ENCODE data around the gene FAM228B.

Gene FAM228B

DNA sequence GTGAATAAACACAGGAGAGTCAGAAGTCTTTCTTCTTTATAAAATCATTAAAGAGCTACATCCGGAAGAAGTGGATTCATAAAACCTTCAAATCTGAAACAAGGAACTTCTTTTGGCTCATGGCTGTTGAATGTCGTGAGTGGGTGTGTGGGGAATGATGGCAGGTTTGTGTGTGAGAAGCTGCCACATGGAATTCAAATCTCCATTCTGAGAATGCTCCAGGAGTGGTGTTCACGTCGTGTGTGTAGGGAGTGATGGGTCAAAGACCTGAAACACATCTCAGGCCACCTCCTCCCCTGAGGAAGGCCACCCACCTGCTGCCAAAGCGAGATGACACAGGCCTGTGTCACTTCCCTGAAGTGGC lies 80.5 kb downstream of the FAM228B start:
- DNase-seq (ENCODE audit: low read depth in 2 of 2), result no peak

DNA sequence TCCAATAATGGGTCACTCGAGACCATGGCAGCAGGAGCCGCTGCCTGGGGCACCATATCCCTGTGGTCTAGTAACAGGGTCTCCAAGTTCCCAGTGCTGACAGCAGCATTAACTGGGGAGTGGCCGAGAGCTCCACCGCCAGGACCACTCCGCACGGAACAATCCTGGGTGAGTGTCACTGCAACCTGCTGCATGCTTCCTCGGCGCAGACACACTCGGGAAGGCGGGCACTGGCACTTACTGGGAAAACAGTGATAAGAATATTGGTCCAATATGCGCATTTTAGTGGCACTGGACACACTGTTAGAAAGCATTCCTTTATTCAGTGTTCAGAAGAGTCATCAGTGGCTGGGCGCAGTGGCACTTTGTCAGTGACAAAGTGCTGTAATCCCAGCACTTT lies 81.2 kb downstream of the FAM228B start:
- no peak for DNase-seq (ENCODE audit: low read depth in 2 of 2)

DNA sequence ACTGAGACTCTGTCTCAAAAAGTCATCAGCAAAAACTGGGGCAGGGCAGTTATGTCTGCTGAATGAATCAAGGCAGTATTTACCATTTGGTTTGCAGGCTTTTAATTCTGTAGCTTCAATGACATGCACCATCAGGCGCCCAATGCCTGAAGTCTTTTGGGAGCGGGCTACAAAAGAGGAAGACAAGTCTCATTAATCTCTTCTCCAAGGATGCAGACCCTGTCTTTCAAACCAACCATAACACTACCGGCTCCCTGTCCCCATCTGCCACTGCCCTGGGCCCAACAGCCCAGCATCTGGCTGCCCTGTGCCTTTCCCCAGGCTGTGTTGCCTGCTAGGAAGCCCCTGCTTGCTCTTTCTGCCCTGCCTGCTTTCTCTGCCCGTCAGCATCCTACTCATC lies 81.9 kb downstream of the FAM228B start:
- DNase-seq (ENCODE audit: low read depth in 2 of 2), result no peak

DNA sequence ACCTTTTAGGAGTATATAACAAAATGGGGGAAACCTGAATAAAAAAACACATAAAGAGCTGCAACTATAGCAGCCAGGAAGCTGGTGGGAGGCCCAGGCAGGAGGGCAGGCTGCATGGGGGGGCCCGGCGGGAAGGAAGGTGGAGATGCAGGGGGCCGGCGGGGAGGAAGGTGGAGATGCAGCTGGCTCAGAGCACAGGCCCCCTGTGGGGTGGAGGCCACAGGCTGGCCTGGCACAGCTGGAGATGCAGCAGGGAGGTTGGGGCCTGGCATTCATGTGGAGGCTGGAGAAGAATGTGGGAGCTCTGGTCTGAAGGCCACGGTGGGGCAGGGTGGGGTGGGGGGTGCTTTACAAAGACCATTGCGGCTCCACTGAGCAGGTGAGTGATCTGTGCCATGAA lies 83.0 kb downstream of the FAM228B start:
- no peak for DNase-seq (ENCODE audit: low read depth in 2 of 2)

DNA sequence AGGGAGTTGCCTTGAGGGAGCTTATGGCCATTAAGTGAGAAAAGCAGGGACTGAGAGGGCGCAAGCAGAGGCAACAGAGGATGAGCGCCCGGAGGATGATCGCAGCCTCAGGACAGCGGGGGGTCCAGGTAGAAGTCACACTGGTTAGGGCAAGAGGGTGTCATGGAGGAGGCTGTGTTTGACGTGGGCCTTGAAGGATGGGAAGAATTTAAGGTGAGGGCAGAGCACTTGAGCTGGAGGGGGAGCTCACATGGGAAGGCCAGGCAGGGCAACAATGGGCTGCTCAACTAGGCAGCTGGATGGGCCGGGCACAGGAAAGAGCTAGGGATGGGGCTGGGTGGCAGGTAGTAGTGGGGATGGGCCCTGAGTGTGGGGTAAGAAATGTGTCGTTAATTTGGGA lies 83.4 kb downstream of the FAM228B start:
- DNase-seq (ENCODE audit: low read depth in 2 of 2), result no peak

DNA sequence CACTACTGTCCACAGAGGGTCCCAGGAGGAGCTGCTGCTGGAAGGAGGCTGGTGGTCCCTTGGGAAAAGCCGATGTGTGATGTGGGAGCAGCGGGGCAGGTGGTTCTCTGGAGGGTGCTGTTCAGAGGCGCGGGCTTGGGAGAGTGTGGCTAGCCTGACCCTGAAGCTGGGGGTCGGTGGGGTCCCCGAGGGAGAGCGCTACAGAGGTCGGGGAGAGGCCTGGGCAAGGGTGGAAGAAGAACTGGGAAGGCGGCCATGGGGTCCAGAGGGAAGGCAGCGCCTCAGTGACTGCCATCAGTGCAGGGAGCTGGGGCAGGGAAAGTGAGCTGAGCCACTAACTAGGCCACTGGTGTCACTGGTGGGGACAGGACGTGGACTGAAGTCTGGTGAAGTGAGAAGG lies 84.1 kb downstream of the FAM228B start:
- no peak for DNase-seq (ENCODE audit: low read depth in 2 of 2)

DNA sequence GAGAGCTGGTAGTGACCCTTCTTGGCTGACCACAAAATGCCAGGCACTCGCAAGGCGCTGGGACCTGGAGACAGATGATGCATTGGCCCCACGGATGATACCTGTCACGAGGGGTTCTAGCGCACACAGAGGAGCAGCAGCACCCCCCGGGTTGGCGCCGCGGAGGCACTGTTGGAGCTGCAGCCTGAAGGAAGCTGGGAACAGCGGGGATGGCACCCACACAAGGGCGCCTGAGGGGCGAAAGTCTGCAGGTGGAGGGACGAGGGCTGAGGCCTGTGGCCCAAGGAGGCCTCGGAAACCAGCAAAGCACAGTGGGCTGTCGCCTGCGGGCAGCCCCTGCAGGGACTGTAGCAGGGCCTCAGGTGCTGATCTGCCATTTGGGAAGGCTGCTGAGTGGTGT lies 85.2 kb downstream of the FAM228B start:
- DNase-seq (ENCODE audit: low read depth in 2 of 2), result no peak

DNA sequence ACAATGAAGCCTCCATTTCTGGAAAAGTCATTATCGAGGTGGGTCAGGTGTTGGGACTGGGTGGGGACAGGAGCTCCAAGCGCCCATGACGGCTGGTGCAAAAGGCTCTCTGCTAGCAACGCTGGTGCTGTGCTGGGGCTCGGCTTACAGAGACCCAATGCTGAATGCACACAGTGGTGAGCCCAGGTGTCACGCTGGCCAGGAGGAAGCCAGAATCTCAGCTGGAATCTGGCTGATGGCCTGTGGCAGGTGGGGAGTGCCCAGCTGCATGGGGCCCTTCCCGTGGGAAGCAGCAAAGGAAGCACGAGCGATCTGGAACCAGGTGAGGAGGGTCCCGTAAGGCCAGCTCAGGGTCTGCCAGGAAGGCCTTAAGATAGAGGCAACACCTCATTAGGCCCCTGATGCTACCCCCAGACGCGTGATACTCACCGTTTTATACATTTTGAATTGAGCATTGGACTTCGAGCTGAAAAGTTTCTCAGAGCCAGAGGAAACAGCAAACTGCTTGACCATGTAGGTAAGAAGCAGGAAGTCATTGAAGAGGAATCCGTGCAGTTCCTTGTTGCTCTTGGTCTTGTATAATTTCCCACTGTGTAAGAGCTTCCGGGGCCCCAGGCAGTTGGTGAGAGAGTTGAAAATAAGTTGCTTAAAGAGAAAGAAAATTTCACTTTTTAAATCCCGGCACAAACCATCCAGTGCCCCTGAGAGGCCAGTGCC lies 86.3 kb downstream of the FAM228B start:
- no peak for DNase-seq (ENCODE audit: low read depth in 2 of 2)

DNA sequence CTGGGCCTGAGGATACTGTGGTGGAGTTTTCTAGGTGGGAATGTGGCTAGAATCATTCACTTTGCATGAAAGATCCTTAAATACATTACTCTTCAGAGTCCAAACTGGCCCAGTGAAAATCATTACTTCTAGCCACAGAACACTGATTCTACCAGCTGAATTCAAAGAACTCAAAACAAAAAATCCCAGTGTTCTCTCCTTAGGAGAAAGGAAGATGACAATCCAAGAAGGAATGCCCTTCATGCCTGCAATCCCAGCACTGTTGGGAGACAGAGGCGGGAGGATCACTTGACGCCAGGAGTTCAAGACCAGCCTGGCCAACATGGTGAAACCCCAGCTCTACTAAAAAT lies 86.8 kb downstream of the FAM228B start:
- no peak for DNase-seq (ENCODE audit: low read depth in 2 of 2)

DNA sequence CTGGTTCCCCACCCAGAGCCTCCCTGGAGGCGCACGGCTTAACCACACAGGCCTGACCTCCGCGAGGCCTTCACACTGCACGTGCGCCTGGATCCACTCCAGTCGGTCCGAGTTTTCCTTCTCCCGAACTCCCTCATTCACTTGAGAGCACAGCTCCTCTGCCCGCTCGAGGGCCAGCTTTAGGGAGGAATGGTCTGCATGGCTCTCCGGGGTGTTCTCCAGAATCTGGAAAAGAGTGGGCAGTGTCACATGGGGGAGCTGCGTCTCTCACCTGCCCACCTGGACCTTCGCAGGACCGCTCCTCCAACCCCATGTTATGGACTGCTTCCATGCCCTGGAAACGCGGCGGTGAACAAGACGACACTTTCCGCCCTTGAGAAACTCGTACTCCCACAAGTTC lies 87.5 kb downstream of the FAM228B start:
- no peak for DNase-seq (ENCODE audit: low read depth in 2 of 2)

DNA sequence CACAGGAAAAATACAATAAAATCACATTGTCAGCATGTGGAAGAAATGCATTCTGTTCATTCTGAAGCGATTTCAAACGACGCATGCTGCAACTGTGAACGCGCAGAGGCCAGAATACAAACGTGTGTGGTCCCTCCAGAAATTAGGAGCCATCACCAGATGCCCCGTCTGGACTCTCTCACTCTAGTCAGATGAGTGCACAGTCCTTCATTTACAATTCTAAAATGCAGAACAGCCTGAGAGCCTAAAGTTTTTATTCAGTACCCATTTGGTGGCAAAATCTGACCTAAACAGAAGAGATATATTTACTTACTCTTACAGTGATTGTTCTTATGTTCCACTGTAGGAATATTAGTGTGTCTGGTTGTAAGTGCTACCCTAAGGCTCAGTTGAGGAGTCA lies 88.1 kb downstream of the FAM228B start:
- no peak for DNase-seq (ENCODE audit: low read depth in 2 of 2)

DNA sequence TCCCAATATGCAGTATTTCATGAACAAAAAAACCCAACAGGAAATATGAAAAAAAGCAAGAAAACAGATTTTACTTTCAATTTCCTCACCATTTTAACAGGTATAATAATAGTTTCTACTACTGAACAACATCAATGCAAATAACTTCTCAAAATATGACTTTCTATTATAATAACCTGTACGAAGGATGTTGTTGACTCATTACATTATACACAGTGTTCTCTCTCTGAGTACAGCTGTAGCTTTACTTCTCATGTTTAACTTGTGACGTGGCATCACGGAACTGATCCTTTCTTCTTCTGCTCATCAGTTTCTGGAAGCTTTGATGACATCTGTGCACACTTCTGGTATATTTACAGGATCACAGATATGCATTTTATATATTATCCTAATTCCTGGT lies 91.6 kb downstream of the FAM228B start:
- DNase-seq (ENCODE audit: low read depth in 2 of 2), result no peak
